Measurements from ENCODE around the gene PSMA1.

- no peak for TF ChIP-seq CTCF (IDR thresholded peaks at IDR 0.05; ENCODE audit: insufficient read depth, low read depth, low read length)
- TF ChIP-seq EZH2 (IDR thresholded peaks at IDR 0.05; ENCODE audit: insufficient read depth, low read length): no peak
Measured at GRCh38 chr11:14565845-14566244, 45.7 kb upstream of the PSMA1 start.

Data from astrocyte (in vitro differentiated cells and primary cell).